Activated CD8-positive, alpha-beta memory T cell treated with anti-CD3 and anti-CD28 coated beads, Interleukin-2, amount 50 U/mL, for 1 hour (primary cell): ENCODE measurements around the gene TOR1B.

Source experiments
- DNase-seq: peaks from one replicate; pipeline ENCODE4 v3.0.0-alpha.2; 2020; ENCODE audit errors: extremely low read depth

TOR1B gene

DNA sequence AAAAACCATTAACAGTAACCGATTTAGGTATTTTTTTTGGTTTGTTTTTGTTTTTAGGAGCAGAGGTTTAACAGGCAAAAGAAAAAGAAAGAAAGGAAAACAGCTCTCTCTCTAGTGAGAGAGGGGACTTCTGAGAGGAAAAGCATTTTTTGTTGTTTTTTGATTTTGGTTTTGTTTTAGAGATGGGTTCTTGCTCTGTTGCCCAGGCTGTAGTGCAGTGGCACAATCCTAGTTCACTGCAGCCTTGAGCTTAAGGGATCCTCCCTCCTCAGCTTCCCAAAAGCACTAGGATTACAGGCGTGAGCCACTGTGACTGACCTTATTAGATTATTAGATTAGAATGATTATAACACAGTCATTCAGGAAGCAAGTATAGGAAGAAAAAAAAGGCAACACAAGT is 42.4 kb downstream of the TOR1B start:
- DNase-seq, result no peak

DNA sequence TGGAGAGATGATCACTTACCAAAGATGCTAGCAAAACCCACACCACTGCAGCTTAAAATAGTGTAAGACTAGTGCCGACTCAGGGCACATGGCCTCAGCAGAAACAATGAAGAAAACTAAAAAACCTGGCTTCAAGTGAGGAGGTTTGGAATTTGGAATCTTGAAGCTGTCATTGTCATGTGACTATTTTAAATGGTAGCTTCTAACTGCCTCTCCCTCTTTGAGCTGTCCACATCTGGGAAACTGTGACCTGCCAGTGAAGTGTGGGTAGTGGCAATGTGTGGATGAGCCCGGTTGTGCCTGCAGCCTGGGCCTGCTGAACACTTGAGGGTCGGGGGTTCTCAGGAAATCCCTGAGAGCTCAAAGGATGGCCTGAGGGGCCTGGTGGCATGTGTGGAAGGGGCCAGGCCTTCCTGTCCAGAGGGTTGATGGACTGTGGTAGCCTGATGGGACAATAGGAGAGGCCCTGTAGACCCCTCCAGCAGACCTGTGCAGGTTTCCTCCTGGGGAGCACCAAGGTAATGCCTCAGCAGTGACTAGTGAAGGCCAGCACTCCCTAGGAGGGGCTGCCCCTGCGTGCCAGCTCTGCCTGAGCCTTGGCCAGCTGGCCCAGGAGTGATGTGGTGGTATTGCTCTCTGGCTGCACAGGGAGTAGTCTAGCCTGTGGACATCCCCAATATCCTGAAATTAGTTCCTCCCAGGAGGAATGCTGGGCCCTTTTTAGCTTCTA is 45.9 kb downstream of the TOR1B start:
- no peak for DNase-seq

DNA sequence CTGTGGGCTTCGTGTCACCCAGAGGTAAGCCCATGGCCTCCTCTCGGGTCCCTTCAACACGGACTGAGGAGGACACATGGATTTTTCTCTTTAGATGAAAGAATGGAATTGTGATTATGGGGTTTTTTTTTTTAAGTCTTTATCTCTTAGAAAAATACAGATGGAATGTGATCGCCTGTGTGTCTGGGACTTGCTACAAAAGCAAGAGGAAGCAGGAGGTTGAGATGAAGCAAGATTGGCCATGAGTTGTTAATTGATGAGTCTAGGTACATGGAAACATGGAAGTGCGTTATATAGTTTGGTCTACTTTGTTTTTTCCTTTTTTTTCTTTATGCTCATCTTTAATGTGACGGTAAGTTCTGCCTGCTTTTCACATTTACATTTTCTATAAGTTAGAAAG is 46.9 kb downstream of the TOR1B start:
- DNase-seq, result no peak

DNA sequence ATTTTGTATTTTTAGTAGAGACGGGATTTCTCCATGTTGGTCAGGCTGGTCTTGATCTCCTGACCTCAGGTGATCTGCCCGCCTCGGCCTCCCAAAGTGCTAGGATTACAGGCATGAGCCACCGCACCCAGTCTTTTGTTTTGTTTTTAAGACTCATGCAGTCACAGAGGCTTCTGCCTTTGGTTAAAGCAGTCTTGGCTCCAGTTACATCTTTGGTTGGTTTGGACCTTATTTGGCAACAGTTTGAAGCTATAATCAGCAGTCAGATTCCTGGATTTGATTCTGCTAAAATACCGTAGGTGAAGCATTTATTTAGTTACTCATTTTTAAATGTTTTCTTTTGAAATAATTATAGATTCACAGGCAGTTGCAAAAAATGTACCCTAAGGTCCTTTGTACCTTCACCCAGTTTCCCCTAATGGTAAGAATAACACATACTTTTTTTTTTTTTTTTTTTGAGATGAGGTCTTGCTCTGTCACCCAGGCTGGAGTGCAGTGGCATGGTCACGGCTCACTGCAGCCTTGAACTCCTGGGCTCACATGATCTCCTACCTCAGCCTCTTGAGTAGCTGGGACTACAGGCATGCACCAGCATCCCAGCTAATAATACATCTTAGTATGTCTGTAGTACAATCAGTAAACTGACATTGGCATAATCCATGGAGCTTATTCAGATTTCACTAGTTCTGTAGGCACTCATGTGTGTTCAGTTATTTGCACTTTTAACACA is 48.0 kb downstream of the TOR1B start:
- DNase-seq, result no peak

DNA sequence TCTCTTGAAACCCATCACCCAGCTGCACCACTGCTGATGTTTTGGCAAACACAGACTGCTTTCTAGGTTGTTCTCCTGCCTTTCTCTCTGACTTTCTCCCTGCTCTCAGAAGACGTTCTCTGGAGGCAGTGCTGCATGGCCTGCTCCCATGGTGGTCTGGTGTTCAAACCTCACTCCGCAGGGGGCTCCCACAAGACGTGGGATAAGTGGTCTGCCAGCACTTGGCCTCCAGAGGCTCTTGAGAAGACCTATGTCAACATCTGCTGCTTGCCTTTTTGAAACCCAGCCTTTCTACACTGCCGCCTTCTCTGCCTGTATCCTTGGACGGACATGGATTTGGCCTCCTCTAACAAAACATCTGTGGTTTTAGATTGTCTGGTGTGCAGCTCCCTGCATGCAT is 48.8 kb downstream of the TOR1B start:
- DNase-seq, result no peak

DNA sequence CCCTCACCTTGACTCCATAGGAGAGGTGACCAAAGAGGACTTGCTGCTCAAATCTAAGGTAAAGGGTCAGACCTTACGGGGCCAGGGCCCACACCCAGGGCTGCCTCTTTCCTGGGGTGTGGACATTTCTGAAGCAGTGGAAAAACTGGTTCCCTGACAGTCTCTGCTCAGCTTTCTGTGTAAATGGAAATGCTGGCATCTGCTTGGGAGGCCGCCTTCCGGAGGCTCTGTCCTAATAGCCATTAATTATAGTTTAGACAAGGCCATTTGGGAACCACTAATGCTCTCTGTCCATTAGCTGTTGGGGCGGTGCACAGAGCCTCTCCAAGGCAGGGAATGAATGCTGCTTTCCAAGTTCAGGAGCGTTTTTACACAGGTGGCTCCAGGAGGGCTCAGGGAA is 49.6 kb downstream of the TOR1B start:
- no peak for DNase-seq

DNA sequence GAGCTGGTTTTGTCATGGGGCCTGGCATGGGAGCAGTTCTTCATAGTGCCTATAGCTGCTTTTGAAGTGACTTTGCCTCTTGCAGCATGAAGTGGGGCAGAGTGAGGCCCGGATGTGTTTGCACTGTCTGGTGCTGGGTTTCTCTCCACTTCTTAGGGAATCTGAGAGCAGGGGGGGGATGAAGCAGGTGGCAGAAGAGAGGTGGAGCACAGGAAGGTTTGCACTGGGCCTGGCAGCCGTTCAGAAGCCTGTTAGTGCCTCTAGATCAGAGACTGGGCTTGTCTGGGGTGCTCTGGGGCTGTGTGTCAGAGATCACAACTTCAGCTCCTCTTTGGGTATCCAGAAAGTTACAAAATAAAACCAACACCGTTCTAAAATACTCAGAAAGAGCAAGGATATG is 50.6 kb downstream of the TOR1B start:
- no peak for DNase-seq

DNA sequence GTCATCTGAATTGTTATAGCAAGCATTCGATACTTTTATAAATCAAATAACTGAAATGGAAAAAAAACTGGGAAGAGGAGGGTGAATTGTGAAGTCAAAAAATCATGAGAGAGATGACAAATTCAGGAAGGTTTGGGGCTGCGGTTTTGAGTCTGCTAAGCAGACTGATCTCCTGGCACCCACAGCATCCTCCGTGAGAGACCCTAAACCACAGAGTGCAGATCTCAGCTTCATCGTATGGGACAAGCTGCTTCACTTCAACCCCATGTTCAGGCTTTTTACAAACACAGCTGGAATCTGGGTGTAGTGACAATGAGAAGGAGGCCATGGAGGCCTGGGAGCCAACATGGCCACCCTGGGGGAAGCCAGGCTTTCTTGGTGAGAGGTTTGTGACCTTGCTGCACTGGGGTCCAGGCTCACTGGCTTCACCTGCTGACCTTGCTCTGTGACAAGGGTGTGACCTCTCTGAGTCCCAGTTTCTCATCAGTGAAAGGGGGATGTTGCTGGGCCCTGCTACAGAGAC is 51.7 kb downstream of the TOR1B start:
- peak; percentile 57 for DNase-seq

DNA sequence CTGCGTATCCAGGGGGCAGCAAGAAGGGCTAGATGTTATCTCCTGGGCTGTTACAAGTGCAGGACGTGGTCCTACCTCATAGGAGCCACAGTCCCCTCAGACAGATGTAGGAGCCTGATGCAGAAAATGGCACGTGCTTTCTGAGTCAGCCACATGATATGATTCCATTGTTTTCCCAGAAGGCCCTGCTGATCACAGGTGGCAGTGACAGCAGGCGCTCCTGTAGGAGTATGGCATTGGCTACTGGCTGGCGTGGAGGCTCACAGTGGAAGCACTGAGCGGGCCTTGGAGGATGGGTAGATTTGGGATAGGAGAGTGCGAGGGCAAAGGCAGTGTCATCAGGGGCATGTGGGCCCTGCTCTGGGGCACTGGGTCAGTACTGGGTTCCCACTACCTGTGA is 54.2 kb downstream of the TOR1B start:
- no peak for DNase-seq

DNA sequence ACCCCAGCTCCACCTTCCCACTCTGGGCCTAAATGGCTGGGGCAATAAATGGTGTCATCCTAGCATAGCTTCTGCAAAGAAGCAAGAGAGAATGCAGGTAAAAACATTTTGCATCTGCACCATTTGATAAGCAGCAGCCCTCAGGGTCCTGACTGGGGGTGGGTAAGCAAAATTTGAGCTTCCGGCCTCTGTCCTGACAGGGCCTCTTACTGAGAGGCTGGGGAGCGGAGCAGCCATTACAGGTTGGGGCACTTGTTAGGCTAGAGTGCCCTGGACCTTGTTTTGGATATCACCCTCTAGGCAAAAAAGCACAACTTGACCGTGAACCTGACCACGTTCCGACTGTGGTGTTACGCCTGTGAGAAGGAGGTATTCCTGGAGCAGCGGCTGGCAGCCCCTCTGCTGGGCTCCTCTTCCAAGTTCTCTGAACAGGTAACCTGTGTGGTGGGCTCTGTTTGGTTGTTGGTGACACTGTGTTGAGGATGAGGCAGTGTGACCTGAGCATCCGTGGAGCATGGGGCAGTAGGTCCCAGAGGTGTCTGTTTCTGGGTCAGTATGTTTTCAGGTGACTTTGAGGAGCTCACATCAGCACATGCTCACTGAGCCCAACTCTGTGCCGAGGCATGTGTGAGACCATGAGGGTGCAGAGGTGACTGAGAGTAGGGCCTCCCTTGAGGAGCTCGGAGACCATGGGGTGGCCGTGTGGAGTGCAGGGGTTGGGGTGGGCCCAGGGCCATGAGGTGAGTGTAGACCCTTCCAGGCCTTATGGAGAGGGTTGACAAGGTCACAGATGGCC is 55.4 kb downstream of the TOR1B start:
- no peak for DNase-seq
